ENCODE results near the gene HMBS. TPM values are rescaled to one million over a fixed set of nuclear protein-coding genes. Genes with fewer than 3 reads are reported as not detected.

Gene HMBS
- total and polyA plus RNA-seq, 2 of the 8 experiments (the other 6 are each of a cell fraction or from before 2014, with no cell fraction given) = 69.3 to 109 TPM

- no peak for TF ChIP-seq CHD7 (IDR thresholded peaks at IDR 0.05; ENCODE audit: insufficient replicate concordance, low read length)
- TF ChIP-seq GABPA (IDR thresholded peaks at IDR 0.05; ENCODE audit: borderline replicate concordance, insufficient read depth, low read length) = no peak
- no peak for TF ChIP-seq SAP30 (IDR thresholded peaks at IDR 0.05; ENCODE audit: insufficient read depth, insufficient replicate concordance, low read length)
- TF ChIP-seq SIRT6 (IDR thresholded peaks at IDR 0.05; ENCODE audit: low read length) = no peak
- TF ChIP-seq YY1 (IDR thresholded peaks at IDR 0.05; ENCODE audit: low read depth, low read length) = no peak
- TF ChIP-seq SP1 (IDR thresholded peaks at IDR 0.05; ENCODE audit: low read depth, low read length) = no peak
- TF ChIP-seq MAFK (IDR thresholded peaks at IDR 0.05; ENCODE audit: low read depth, low read length) = no peak
- no peak for TF ChIP-seq KDM1A (IDR thresholded peaks at IDR 0.05; ENCODE audit: borderline replicate concordance, low read length)
- TF ChIP-seq CHD2 (IDR thresholded peaks at IDR 0.05; ENCODE audit: low read length) = no peak
- TF ChIP-seq E2F6 (IDR thresholded peaks at IDR 0.05) = no peak
- no peak for TF ChIP-seq TAF1 (IDR thresholded peaks at IDR 0.05; ENCODE audit: low read depth, low read length)
Measured at GRCh38 chr11:119109843-119110242, 25.2 kb downstream of the HMBS start (continued).
